WTC11 (cell line): ENCODE measurements around the gene GDPD3. TPM values are rescaled to one million over a fixed set of nuclear protein-coding genes. Genes with fewer than 3 reads are reported as not detected.
A peak's percentile ranks its signal among the peaks of the same experiment; 100 is the strongest.

ENCODE experiments used
- ATAC-seq: fragments of 200-7000 bp; cut with Tn5 transposase; 2 replicates; pipeline ENCODE4 v1.10.0; 2021; ENCODE audit warnings: mild to moderate bottlenecking, moderate library complexity
- CTCF ChIA-PET: fragments of 300-600 bp; sonication (Branson Sonifier 250); formaldehyde crosslinking; loops from one replicate; lab custom pipeline; 2021; ENCODE audit warnings: antibody characterized with exemption; lab: Charles Lee
- POLR2A ChIA-PET: fragments of 350-600 bp; sonication (Branson Sonifier 250); formaldehyde crosslinking; loops from one replicate; lab custom pipeline; 2021; ENCODE audit warnings: antibody characterized with exemption; lab: Charles Lee
- DNase-seq: peaks from one replicate; pipeline ENCODE4 v3.0.0; 2021; ENCODE audit warnings: low spot score
- H3K27ac Mint-ChIP-seq: 2 replicates; pipeline ENCODE4 v1.8.0; 2021; ENCODE audit warnings: mixed read lengths
- H3K27me3 Mint-ChIP-seq: 2 replicates; pipeline ENCODE4 v1.8.0; 2021; ENCODE audit warnings: low read depth, mild to moderate bottlenecking, moderate library complexity, mixed read lengths
- H3K36me3 Mint-ChIP-seq: 2 replicates; pipeline ENCODE4 v1.8.0; 2021; ENCODE audit warnings: mixed read lengths
- H3K4me1 Mint-ChIP-seq: 2 replicates; pipeline ENCODE4 v1.8.0; 2022; ENCODE audit warnings: mixed read lengths
- H3K4me3 Mint-ChIP-seq: 2 replicates; pipeline ENCODE4 v1.8.0; 2021; ENCODE audit warnings: mild to moderate bottlenecking, moderate library complexity, mixed read lengths
- H3K9me3 Mint-ChIP-seq: 2 replicates; pipeline ENCODE4 v1.8.0; 2021; ENCODE audit warnings: mixed read lengths
- AR ChIP-seq: fragments of 250-450 bp; sonication (Bioruptor Pico); IDR thresholded peaks from 2 replicates; pipeline ENCODE4 v1.9.0; 2021; ENCODE audit warnings: mild to moderate bottlenecking
- CREB1 ChIP-seq: sonication (generic); formaldehyde crosslinking; IDR thresholded peaks from 2 replicates; pipeline ENCODE4 v1.8.0; 2023; ENCODE audit warnings: mild to moderate bottlenecking, missing genetic modification reagents
- ELF4 ChIP-seq: sonication (generic); formaldehyde crosslinking; IDR thresholded peaks from 2 replicates; pipeline ENCODE4 v1.8.1; 2022; ENCODE audit warnings: low read depth, mild to moderate bottlenecking, moderate library complexity, missing genetic modification reagents
- EMX1 ChIP-seq: fragments of 250-450 bp; sonication (Bioruptor Pico); IDR thresholded peaks from 2 replicates; pipeline ENCODE4 v1.8.0; 2021; ENCODE audit warnings: mild to moderate bottlenecking
- FOXP1 ChIP-seq: sonication (generic); formaldehyde crosslinking; IDR thresholded peaks from 2 replicates; pipeline ENCODE4 v1.8.0; 2022; ENCODE audit warnings: missing genetic modification reagents, mild to moderate bottlenecking, moderate library complexity, borderline replicate concordance
- HMGA2 ChIP-seq: fragments of 250-450 bp; sonication (Bioruptor Pico); IDR thresholded peaks from 2 replicates; pipeline ENCODE4 v1.4.0; 2021; ENCODE audit warnings: mild to moderate bottlenecking, moderate library complexity
- JUN ChIP-seq: sonication (generic); formaldehyde crosslinking; IDR thresholded peaks from 2 replicates; pipeline ENCODE4 v1.8.0; 2023; ENCODE audit warnings: mild to moderate bottlenecking, missing genetic modification reagents
- NFYB ChIP-seq: sonication (generic); formaldehyde crosslinking; conservative IDR thresholded peaks from 2 replicates; pipeline ENCODE4 v1.8.0; 2022; ENCODE audit warnings: low read depth, missing genetic modification reagents
- PRRX2 ChIP-seq: fragments of 250-450 bp; sonication (Bioruptor Pico); IDR thresholded peaks from 2 replicates; pipeline ENCODE4 v1.8.0; 2021; ENCODE audit warnings: mild to moderate bottlenecking
- RELA ChIP-seq: sonication (generic); formaldehyde crosslinking; IDR thresholded peaks from 2 replicates; pipeline ENCODE4 v1.8.1; 2022; ENCODE audit warnings: missing genetic modification reagents, mild to moderate bottlenecking, borderline replicate concordance
- ZBTB43 ChIP-seq: sonication (generic); formaldehyde crosslinking; IDR thresholded peaks from 2 replicates; pipeline ENCODE4 v1.8.1; 2023; ENCODE audit warnings: mild to moderate bottlenecking, missing genetic modification reagents
- ZMAT4 ChIP-seq: fragments of 250-450 bp; sonication (Bioruptor Pico); IDR thresholded peaks from 2 replicates; pipeline ENCODE4 v1.9.0; 2021; ENCODE audit warnings: mild to moderate bottlenecking
- ZNF281 ChIP-seq: sonication (generic); formaldehyde crosslinking; IDR thresholded peaks from 2 replicates; pipeline ENCODE4 v1.8.0; 2023; ENCODE audit warnings: mild to moderate bottlenecking, missing genetic modification reagents
- ZNF396 ChIP-seq: fragments of 250-450 bp; sonication (Bioruptor Pico); IDR thresholded peaks from 2 replicates; pipeline ENCODE4 v1.8.0; 2021; ENCODE audit warnings: mild to moderate bottlenecking, moderate library complexity, borderline replicate concordance
- ZNF532 ChIP-seq: fragments of 250-450 bp; sonication (Bioruptor Pico); IDR thresholded peaks from 2 replicates; pipeline ENCODE4 v1.9.0; 2021; ENCODE audit warnings: mild to moderate bottlenecking, borderline replicate concordance
- total RNA-seq: library from RNA; stranded (reverse); gene quantifications from 3 replicates; pipeline ENCODE4 v1.2.3, GENCODE V29; 2021

The GDPD3 gene
- total RNA-seq, 1 experiment from 2014 or later, result 2.5 TPM

- Mint-ChIP-seq H3K27me3 (peaks cover 16% of the 10 kb centered on the region), H3K4me3 (peak overlapping the region; percentile 75), H3K9me3 (peaks cover 22% of the 10 kb centered on the region), H3K27ac (peak overlapping the region; percentile 89), H3K4me1 (peaks cover 20% of the 10 kb centered on the region)
- CTCF ChIA-PET, result interaction anchor here (0.5 to 4.2 kb wide), 5 partner anchors 17 to 314 kb away, joined by 3 to 33 read pairs (median 7); partner anchors contain the start of gene ALDOA
- no peak for DNase-seq
- TF ChIP-seq EMX1 (CRISPR knock-in tag) (no peak), CREB1 (CRISPR knock-in tag) (0 out of 2 replicates have a peak, but pooled peaks have one; percentile 23)
- TF ChIP-seq, all 79 proteins: peak for 1
- POLR2A ChIA-PET, result interaction anchor here (1.5 kb wide), 1 partner anchor 19 kb away, joined by 3 read pairs; no protein-coding TSS in a partner anchor
- ATAC-seq, result peak; percentile 0; the same call in 1 of the 2 replicates
- H3K36me3 Mint-ChIP-seq, result peaks cover 29% of the 10 kb centered on the region
These were observed 17.9 kb downstream of the GDPD3 start for GRCh38 chr16:30095166-30096078.

- Mint-ChIP-seq H3K36me3 (peaks cover 29% of the 10 kb centered on the region), H3K9me3 (peaks cover 22% of the 10 kb centered on the region), H3K4me3 (peak overlapping the region; percentile 75), H3K27ac (peak overlapping the region; percentile 82), H3K4me1 (peaks cover 25% of the 10 kb centered on the region), H3K27me3 (peaks cover 16% of the 10 kb centered on the region)
- ChIA-PET CTCF (interaction anchor here (3.8 to 4.2 kb wide), 2 partner anchors 18 to 40 kb away, joined by 26 to 33 read pairs; no protein-coding TSS in a partner anchor), POLR2A (no interaction called here)
- DNase-seq (no peak), ATAC-seq (no peak)
- TF ChIP-seq JUN (no peak), ZNF396 (CRISPR knock-in tag) (no peak), AR (CRISPR knock-in tag) (no peak), FOXP1 (CRISPR knock-in tag) (no peak), EMX1 (CRISPR knock-in tag) (no peak), RELA (CRISPR knock-in tag) (no peak), NFYB (CRISPR knock-in tag) (no peak), PRRX2 (CRISPR knock-in tag) (no peak), ZMAT4 (no peak), ZBTB43 (CRISPR knock-in tag) (no peak), HMGA2 (CRISPR knock-in tag) (no peak), ELF4 (CRISPR knock-in tag) (no peak), ZNF532 (CRISPR knock-in tag) (no peak), ZNF281 (CRISPR knock-in tag) (no peak)
These were observed 18.7 kb downstream of the GDPD3 start for GRCh38 chr16:30094541-30095165.
